NB4 (cell line): ENCODE results near the gene BTBD9.

ENCODE experiments used
- DNase-seq: peaks from one replicate; pipeline ENCODE4 v3.0.0; 2010; ENCODE audit warnings: low read depth
- H3K4me3 ChIP-seq: one replicate; pipeline ENCODE4 v1.5.1; 2011; ENCODE audit warnings: mild to moderate bottlenecking, low read depth, low read length, moderate library complexity
- MYC ChIP-seq: IDR thresholded peaks from 2 replicates; pipeline ENCODE4 v1.6.1; 2011; ENCODE audit warnings: low read depth, low read length
- POLR2A ChIP-seq: IDR thresholded peaks from 2 replicates; pipeline ENCODE4 v1.6.1; 2011; ENCODE audit warnings: mild to moderate bottlenecking; ENCODE audit not compliant: insufficient read length; ENCODE audit errors: extremely low read depth
- TF ChIP-seq, protein P1 (sequence below): IDR thresholded peaks from 2 replicates; pipeline ENCODE4 v1.6.1; 2011; ENCODE audit warnings: low read depth, low read length
- TF ChIP-seq, protein P2 (sequence below): IDR thresholded peaks from one replicate; pipeline ENCODE4 v1.5.1; 2012; ENCODE audit warnings: low read depth, low read length

Gene BTBD9

DNA sequence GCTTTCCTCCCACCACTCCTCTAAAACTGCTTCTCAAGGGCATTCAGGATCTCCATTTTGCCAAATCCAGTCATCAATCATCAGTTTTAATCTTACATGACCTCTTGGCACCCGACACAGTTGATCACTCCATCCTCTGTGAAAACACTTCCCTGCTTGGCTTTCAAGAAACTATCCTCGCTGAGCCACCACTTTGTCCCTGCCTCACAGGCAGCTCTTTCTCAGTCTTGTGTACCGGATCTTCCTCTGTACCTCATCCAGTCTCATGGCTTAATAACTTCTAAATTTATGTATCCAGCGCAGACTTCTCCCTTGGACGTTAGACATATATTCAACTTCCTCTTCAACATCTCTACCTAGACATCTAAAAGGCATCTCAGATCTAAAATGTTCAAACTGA lies 89.9 kb downstream of the BTBD9 start:
- no peak for DNase-seq
- TF ChIP-seq MYC: no peak
- H3K4me3 ChIP-seq: no peak overlapping the region

DNA sequence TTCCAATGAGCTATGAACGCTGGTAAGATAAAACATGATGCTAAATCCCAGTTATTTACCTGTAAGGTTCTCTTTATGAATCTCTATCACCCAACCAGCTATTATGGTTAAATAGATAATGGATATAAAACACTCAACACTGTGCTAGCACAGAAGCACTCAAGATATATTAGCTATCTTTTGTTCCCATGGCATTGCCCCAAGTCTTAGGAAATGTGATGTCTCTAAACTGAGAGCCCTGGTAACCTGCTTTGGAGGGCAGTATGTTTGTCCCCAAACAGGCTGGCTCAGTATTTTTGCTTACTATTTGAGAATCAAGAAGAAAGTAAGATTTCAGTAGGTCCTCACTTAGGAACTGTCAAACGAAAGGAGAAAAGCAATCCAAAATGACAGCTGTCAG lies 90.5 kb downstream of the BTBD9 start:
- H3K4me3 ChIP-seq: no peak overlapping the region
- TF ChIP-seq, protein P1, sequence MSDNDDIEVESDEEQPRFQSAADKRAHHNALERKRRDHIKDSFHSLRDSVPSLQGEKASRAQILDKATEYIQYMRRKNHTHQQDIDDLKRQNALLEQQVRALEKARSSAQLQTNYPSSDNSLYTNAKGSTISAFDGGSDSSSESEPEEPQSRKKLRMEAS: no peak
- TF ChIP-seq MYC (no peak), POLR2A (no peak)
- TF ChIP-seq, protein P2, sequence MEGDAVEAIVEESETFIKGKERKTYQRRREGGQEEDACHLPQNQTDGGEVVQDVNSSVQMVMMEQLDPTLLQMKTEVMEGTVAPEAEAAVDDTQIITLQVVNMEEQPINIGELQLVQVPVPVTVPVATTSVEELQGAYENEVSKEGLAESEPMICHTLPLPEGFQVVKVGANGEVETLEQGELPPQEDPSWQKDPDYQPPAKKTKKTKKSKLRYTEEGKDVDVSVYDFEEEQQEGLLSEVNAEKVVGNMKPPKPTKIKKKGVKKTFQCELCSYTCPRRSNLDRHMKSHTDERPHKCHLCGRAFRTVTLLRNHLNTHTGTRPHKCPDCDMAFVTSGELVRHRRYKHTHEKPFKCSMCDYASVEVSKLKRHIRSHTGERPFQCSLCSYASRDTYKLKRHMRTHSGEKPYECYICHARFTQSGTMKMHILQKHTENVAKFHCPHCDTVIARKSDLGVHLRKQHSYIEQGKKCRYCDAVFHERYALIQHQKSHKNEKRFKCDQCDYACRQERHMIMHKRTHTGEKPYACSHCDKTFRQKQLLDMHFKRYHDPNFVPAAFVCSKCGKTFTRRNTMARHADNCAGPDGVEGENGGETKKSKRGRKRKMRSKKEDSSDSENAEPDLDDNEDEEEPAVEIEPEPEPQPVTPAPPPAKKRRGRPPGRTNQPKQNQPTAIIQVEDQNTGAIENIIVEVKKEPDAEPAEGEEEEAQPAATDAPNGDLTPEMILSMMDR: no peak
- no peak for DNase-seq

DNA sequence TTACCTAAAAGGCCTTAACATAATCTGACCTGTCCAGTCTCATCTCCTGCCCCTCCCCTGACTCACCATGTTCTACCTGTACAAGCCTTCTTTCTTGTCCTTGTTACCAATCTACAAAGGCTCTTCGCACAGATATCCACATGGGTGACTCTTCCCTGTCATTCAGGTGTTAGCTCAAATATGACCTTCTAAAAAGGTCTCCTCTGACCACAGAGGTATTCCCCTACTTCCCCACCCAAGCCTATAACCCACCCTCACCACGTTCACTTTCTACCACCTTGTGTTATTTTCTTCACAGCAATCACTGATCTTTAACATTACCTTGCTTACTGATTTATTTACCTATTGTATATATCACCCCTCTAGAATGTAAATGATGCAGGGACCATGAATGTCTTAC lies 96.7 kb downstream of the BTBD9 start:
- DNase-seq: no peak
- H3K4me3 ChIP-seq: no peak overlapping the region
- TF ChIP-seq POLR2A (no peak), MYC (no peak)
- TF ChIP-seq, protein P2: no peak
- TF ChIP-seq, protein P1: no peak

DNA sequence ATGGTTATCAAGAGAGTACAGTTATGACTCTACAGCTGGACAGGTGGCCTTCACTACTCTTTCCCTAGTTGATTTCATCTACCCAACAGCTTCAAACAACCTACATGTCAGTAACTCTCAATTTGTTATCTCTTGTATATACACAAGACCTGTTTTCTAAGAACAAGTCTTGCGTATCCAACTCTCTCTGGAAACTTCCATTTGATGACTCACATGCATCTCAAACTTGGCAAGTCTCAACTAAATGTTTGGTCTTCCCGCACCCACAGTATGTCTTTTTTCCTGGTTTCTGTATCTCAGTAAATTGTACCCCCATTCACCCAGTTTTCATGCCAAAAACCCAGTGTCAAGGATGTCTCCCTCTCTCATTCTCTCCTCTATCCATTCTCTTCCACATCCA lies 97.7 kb downstream of the BTBD9 start:
- DNase-seq: no peak
- TF ChIP-seq, protein P1: no peak
- TF ChIP-seq MYC (no peak), POLR2A (no peak)
- TF ChIP-seq, protein P2: no peak
- no peak overlapping the region for H3K4me3 ChIP-seq

DNA sequence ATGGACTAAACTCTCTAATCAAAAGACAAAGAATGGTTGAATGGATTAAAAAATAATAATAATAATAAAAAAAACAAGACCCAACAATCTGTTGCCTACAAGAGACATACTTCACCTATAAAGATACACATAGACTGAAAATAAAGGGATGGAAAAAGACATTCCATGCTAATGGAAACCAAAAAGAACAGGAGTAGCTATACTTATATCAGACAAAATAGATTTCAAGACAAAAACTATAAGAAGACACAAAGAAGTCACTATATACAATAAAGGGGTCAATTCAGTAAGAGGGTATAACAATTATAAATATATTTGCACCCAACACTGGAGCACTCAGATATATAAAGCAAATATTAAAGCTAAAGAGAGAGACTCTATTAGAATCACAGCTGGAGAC lies 106.7 kb downstream of the BTBD9 start:
- H3K4me3 ChIP-seq: no peak overlapping the region
- no peak for DNase-seq
- TF ChIP-seq, protein P1: no peak
- TF ChIP-seq MYC (no peak), POLR2A (no peak)
- TF ChIP-seq, protein P2: no peak

DNA sequence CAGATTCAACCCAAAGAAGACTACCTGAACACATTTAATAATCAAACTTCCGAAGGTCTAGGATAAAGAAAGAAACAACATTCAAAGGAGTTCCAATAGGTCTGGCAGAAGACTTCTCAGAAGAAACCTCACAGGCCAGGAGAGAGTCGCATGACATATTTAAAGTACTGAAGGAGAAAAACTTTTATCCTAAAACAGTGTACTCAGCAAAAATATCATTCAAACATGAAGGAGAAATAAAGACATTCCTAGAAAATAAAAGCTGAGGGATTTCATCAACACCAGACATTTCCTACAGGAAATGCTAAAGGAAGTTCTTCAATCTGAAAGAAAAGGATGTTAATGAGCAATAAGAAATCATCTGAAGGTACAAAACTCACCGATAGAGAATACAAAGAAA lies 108.6 kb downstream of the BTBD9 start:
- H3K4me3 ChIP-seq: no peak overlapping the region

More for the DNA sequence above, 108.6 kb downstream of the BTBD9 start:
- DNase-seq: no peak
- TF ChIP-seq MYC (no peak), POLR2A (no peak)
- TF ChIP-seq, protein P2: no peak
- TF ChIP-seq, protein P1: no peak
